ENCODE data around the gene MON2.

- TF ChIP-seq CTCF (IDR thresholded peaks at IDR 0.05) (no peak), POLR2A (IDR thresholded peaks at IDR 0.05) (no peak)
These were observed 19.7 kb upstream of the MON2 start for GRCh38 chr12:62446754-62447452.
